ENCODE data around the gene TSPAN7.
A peak's percentile ranks its signal among the peaks of the same experiment; 100 is the strongest.

TSPAN7 gene

GRCh38 chrX:38654302-38654701 is 93.0 kb downstream of the TSPAN7 start:
- peak; percentile 13 for DNase-seq (ENCODE audit: low read depth, low spot score)
- peak; percentile 48 for TF ChIP-seq CTCF (IDR thresholded peaks at IDR 0.05; ENCODE audit: low read depth, low read length)
- no peak overlapping the region for H3K4me3 ChIP-seq (ENCODE audit: low read depth, low read length)
- in situ Hi-C loops (cut with HindIII; ENCODE audit: low sequenced_read_pairs), result no loop called here

- DNase-seq (ENCODE audit: low read depth, low spot score), result no peak
- H3K4me3 ChIP-seq (ENCODE audit: low read depth, low read length), result no peak overlapping the region
- TF ChIP-seq CTCF (IDR thresholded peaks at IDR 0.05; ENCODE audit: low read depth, low read length), result no peak
- in situ Hi-C loops (cut with HindIII; ENCODE audit: low sequenced_read_pairs), result no loop called here
Observed at GRCh38 chrX:38656350-38656915, 95.1 kb downstream of the TSPAN7 start.

- no peak overlapping the region for H3K4me3 ChIP-seq (ENCODE audit: low read depth, low read length)
- no peak for DNase-seq (ENCODE audit: low read depth, low spot score)
- TF ChIP-seq CTCF (IDR thresholded peaks at IDR 0.05; ENCODE audit: low read depth, low read length), result no peak
- in situ Hi-C loops (cut with HindIII; ENCODE audit: low sequenced_read_pairs), result no loop called here
Observed at GRCh38 chrX:38657562-38657961, 96.2 kb downstream of the TSPAN7 start.

- in situ Hi-C loops (cut with HindIII; ENCODE audit: low sequenced_read_pairs), result no loop called here
- DNase-seq (ENCODE audit: low read depth, low spot score), result no peak
- no peak for TF ChIP-seq CTCF (IDR thresholded peaks at IDR 0.05; ENCODE audit: low read depth, low read length)
- no peak overlapping the region for H3K4me3 ChIP-seq (ENCODE audit: low read depth, low read length)
Observed at GRCh38 chrX:38660395-38661102, 99.2 kb downstream of the TSPAN7 start.

- no peak for TF ChIP-seq CTCF (IDR thresholded peaks at IDR 0.05; ENCODE audit: low read depth, low read length)
- in situ Hi-C loops (cut with HindIII; ENCODE audit: low sequenced_read_pairs), result no loop called here
- DNase-seq (ENCODE audit: low read depth, low spot score), result no peak
- no peak overlapping the region for H3K4me3 ChIP-seq (ENCODE audit: low read depth, low read length)
Observed at GRCh38 chrX:38661103-38661441, 99.7 kb downstream of the TSPAN7 start.

- in situ Hi-C loops (cut with HindIII; ENCODE audit: low sequenced_read_pairs), result no loop called here
- H3K4me3 ChIP-seq (ENCODE audit: low read depth, low read length), result no peak overlapping the region
- TF ChIP-seq CTCF (IDR thresholded peaks at IDR 0.05; ENCODE audit: low read depth, low read length), result no peak
- DNase-seq (ENCODE audit: low read depth, low spot score), result no peak
Observed at GRCh38 chrX:38661561-38661960, 100.2 kb downstream of the TSPAN7 start.
